NCI-H146 treated with DMSO at 0.1 percent for 48 hours (cell line): Measurements from ENCODE around the gene LYPD1.
"Not testable (repeated sequence)": the region's sequence is repeated elsewhere in the genome, so short reads cannot be mapped to it uniquely, and the experiment has no call there.

Source experiments
- DNase-seq: peaks from one replicate; lab custom pipeline; 2025; ENCODE audit not compliant: unreplicated experiment; lab: John Stamatoyannopoulos, UW

The LYPD1 gene

DNA sequence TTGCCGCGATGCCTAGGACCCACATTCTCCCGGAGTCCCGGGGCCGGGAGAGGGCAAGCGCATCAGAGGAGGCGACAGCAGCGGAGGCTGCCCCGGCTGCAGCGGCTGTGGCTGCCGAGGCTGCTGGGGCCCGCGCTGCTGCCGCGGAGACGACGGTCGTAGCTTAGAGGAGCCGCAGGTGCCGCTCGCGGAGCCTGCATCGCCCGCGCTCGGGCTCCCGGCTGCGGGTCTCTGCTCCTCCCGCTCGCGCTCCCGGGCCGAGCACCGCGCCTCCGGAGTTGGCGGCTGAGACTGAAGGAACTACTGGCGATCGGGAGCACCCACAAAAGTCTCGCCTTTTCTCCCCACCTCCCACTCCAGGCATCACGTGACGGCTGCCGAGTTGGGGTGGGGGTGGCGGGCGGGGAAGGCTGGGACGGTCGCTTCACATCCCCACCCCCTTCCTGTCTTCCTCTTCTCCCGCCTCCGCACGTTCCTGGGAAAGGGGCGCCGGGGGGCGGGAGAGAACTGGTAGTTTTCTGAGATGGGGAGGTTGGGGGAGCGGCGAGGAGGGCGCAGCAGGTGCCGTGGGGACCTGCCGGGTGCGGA is at the start of gene LYPD1:
LYPD1 (minus strand) TSS at position 298 of the 588 bp plus-strand sequence; CDS start at position 25, 273 bp downstream.
- DNase-seq, result no peak

- DNase-seq, result no peak
Observed at GRCh38 chr2:132719480-132719879, 49.5 kb upstream of the LYPD1 start.

- no peak for DNase-seq
Observed at GRCh38 chr2:132716954-132717353, 46.9 kb upstream of the LYPD1 start.

GRCh38 chr2:132715386-132716351 is 45.7 kb upstream of the LYPD1 start:
- no peak for DNase-seq

GRCh38 chr2:132703396-132703795 is 33.4 kb upstream of the LYPD1 start:
- DNase-seq, result no peak

DNA sequence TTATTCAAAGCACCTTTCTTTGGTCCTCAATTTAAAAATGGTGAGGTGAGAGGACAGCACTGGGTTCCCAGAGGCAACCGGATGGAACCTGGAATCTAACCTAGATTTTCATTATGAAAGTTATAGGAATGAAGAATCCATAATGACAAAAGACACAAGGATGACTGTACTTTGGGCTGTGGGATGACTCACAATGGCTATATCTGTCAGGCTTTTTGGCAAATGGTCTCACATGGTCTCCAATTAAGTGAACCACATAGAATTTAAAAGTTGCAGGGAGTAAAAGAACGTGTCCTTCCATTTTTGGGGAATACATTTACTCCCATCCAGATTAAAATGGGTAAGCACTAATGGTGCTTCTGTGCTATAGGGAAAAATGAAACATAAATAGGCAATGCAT is 31.8 kb upstream of the LYPD1 start:
- no peak for DNase-seq

DNA sequence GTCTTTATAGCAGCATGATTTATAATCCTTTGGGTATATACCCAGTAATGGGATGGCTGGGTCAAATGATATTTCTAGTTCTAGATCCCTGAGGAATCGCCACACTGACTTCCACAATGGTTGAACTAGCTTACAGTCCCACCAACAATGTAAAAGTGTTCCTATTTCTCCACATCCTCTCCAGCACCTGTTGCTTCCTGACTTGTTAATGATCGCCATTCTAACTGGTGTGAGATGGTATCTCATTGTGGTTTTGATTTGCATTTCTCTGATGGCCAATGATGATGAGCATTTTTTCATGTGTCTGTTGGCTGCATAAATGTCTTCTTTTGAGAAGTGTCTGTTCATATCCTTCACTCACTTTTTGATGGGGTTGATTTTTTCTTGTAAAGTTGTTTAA is 29.8 kb upstream of the LYPD1 start:
- not testable (repeated sequence) for DNase-seq

DNA sequence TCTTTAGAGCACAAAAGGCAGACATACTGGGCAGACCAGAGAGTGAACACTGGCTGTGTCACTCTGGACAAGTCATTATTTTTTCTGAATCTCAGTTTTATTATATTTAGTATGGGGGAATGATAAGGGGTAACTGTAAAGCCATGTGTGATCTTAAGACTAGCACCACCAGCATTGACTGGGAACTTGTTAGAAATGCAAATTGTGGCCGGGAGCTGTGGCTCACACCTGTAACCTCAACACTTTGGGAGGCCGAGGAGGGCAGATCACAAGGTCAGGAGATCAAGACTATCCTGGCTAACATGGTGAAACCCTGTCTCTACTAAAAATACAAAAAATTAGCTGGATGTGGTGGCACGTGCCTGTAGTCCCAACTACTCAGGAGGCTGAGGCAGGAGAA is 28.3 kb upstream of the LYPD1 start:
- DNase-seq, result not testable (repeated sequence)

GRCh38 chr2:132697556-132698205 is 27.7 kb upstream of the LYPD1 start:
- DNase-seq, result no peak

GRCh38 chr2:132692816-132693215 is 22.8 kb upstream of the LYPD1 start:
- no peak for DNase-seq

DNA sequence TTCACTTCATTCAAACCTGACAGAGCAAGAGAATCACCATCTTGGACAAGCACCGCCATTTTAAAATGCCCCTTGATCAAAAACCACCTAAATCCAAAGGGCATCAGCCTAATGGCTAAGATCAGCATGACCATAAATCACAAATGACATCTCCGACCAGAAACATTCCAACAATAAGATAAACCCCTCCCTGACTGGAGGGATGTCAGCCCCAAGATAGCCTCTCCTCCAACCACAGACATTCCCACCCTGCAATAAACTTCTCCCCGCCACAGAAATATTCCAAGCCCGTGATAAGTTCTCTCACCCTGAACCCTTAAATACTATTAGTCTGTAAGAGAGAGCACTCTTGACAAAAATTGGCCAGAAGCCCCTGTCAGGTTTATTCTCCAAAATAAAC is 21.6 kb upstream of the LYPD1 start:
- no peak for DNase-seq

DNA sequence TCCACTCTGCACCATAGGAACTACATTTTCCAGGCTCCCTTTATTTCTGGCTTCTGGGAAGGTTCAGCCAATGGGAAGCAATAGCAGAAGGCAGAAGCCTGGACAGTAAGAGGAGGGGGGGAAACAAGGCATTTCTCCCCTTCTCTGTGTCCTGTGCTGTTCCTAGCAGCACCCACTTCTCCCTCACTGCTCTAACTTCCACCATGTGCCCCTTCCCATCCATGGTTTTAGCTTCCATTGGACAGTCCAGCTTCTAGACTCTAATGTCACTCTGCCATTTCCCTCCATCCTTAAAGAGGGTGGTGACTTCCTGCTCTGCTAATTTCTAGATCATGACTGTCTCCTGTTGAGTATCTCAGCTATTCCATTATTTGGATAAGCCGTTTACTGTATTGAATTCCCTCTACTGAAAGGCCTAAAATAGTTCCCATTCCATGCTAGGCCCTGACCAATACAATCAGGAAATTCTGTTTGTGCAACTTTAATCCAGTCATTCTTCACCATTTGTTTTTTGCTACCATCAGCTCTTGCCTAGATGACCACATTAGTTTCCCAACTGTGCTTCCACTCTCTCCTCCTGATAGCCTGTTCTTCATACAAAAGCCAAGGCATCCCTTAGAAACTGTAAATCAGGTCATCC is 20.8 kb upstream of the LYPD1 start:
- DNase-seq, result no peak

GRCh38 chr2:132681766-132682165 is 11.8 kb upstream of the LYPD1 start:
- DNase-seq, result no peak

DNA sequence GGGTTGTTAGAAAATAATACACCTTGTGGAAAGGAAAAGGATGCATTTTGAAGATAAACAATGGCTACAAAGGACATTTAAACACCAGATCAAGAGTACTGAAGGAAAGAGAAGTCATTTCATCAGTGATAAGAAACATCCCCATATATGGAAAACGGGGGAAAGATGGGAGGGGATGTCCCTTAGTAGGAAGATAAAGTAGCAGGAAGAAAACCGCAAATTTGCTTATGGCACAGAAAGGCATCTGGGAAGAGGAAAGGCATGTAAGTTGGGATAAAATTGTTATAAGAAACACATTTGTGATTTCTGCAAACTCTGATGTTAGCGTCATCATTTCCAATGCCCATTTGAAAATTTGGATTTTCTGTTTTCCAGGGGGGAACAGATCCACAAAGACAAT is 10.5 kb upstream of the LYPD1 start:
- no peak for DNase-seq

DNA sequence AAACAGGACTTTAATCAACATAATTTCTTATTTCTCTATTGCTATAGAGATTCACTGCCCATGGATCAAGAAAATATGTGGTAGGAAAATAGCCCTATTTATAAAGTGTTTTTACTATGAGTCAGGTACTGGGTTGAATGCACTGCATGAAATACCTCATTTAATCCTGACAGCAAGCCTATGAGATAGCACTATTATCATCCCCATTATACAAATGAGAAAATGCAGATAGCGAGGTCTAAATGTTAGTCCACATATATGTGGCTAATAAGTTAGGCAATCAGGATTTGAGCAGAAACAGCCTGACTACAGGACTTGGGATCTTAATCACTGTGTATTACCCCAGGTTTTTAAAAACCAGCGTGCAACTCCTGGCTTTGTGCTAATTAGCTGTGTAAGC is 8.5 kb upstream of the LYPD1 start:
- no peak for DNase-seq

DNA sequence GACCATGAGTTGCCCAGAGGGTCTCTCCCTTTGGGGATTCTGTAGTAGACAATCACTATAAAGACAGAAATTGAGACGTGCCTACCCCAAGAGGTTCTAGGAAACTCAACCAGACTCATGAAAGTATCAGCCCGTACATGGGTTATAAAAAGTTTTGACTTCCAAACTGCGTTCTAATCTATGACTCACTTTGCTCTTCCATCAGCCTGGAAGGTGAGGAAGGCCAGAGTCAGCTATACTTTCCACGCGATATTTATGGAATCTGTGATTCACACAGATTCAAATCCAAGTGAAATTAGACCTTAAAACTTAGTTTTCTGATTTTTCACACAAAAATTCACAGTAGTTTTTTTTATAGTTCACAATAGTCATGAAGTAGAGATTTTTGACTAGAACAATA is 7.7 kb upstream of the LYPD1 start:
- DNase-seq, result no peak

- no peak for DNase-seq
Observed at GRCh38 chr2:132676999-132677398, 7.0 kb upstream of the LYPD1 start.

- no peak for DNase-seq
Observed at GRCh38 chr2:132671151-132671835, 1.3 kb upstream of the LYPD1 start.

DNA sequence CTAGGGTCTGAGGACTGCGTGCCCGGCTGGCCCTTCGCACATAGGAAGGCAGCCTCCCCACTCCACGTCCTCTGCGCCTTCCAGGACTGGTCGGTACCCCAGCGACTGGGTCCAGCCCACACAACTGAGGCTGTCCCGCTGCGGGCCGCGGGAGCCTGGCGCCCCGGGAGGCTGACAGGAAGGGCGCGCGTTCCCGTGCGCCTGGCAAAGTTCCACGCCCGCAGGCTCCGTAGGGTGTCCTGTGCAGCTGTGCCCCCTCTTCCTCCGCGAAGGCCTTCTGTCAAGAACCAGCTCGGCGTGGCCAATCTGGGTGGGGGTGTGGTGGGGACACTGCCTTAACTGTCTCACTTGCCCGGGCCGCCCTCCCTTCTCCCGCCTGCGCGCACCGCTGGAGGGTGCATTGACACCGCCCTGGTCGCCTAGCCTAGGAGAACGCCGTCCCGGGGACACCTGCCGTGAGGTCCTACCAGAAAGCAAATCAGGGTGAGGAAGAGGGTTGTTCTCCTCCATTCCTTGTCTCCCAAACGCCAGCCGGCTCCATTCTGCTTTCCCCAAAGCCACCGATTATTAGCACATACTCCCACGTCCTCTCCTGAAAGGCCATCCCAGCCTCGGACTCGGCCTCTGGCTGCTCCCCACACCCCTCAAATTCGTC is 618 bp upstream of the LYPD1 start:
- DNase-seq, result no peak
